Upper lobe of left lung (tissue), 6 donors: ENCODE measurements around the gene TMPRSS6. TPM values are rescaled to one million over a fixed set of nuclear protein-coding genes. Genes with fewer than 3 reads are reported as not detected.

ENCODE experiments used
- ATAC-seq, 2 donors: fragments of 200-7000 bp; cut with Tn5 transposase; one replicate each; pipeline ENCODE4 v1.9.1; 2022; ENCODE audit warnings: mild to moderate bottlenecking in 2 of 2, moderate library complexity in 2 of 2; ENCODE audit not compliant: low FRiP score in 2 of 2
- DNase-seq, 2 donors: peaks; one replicate each; pipeline ENCODE4 v3.0.0-alpha.2; 2019 to 2020
- H3K27ac ChIP-seq, 4 donors: fragments of 200-600 bp; sonication (generic); one replicate each; pipeline ENCODE4 v1.5.1; 2016 to 2019
- H3K27me3 ChIP-seq, 4 donors: fragments of 200-600 bp; sonication (generic); one replicate each; pipeline ENCODE4 v1.5.1; 2017 to 2019
- H3K36me3 ChIP-seq, 4 donors: fragments of 200-600 bp; sonication (generic); one replicate each; pipeline ENCODE4 v1.5.1; 2016 to 2019
- H3K4me1 ChIP-seq, 4 donors: fragments of 200-600 bp; sonication (generic); one replicate each; pipeline ENCODE4 v1.5.1; 2018 to 2019
- H3K4me3 ChIP-seq, 4 donors: fragments of 200-600 bp; sonication (generic); one replicate each; pipeline ENCODE4 v1.5.1; 2017 to 2019; ENCODE audit warnings: mild to moderate bottlenecking in 2 of 4, moderate library complexity in 1 of 4
- H3K9me3 ChIP-seq, 4 donors: fragments of 200-600 bp; sonication (generic); one replicate each; pipeline ENCODE4 v1.5.1; 2018 to 2019
- EP300 ChIP-seq, 4 donors: sonication (generic); formaldehyde crosslinking; IDR thresholded peaks; one replicate each; pipeline ENCODE4 v1.5.1; 2017; ENCODE audit warnings: antibody characterized with exemption in 4 of 4, control low read depth in 2 of 4
- POLR2A ChIP-seq, 4 donors: fragments of 450-650 bp; IDR thresholded peaks; one replicate each; pipeline ENCODE4 v1.5.1; 2016 to 2017; ENCODE audit warnings: antibody characterized with exemption in 4 of 4, mild to moderate bottlenecking in 2 of 4
- POLR2AphosphoS5 ChIP-seq, 2 donors: sonication (generic); formaldehyde crosslinking; IDR thresholded peaks; one replicate each; pipeline ENCODE4 v1.5.1; 2017; ENCODE audit warnings: antibody characterized with exemption in 2 of 2
- WGBS, 2 donors: methylation state at CpG; one replicate each; pipeline ENCODE4 v1.1.5; 2017 to 2018; 5-methylcytosine and 5-hydroxymethylcytosine counted together
- total RNA-seq, 6 donors: library from RNA; depleted of rRNA in 4 of 6; stranded (reverse); fragments of >200 nt in 4 of 6; gene quantifications; one replicate each; pipeline versions ENCODE4 v1.1.0 to v1.2.1, GENCODE V29; 2016 to 2021
- TF ChIP-seq, protein P1 (sequence below), 6 experiments: fragments of 450-650 bp in 4 of 6; fragments of 200-600 bp in 2 of 6; sonication (generic) in 2 of 6; IDR thresholded peaks; one replicate each; pipeline ENCODE4 v1.5.1; 2016 to 2019; ENCODE audit warnings: antibody characterized with exemption in 6 of 6
- donor health status: DM: no; HTN: no; CAD: no; lungs with moderate emphysema.
- donor health status: DM: no; HTN: yes; CAD: no; lungs with severe emphysema.

The TMPRSS6 gene
- total RNA-seq, 6 donors from 2014 or later, result 0.47 to 8.2 (median 2.0) TPM

DNA sequence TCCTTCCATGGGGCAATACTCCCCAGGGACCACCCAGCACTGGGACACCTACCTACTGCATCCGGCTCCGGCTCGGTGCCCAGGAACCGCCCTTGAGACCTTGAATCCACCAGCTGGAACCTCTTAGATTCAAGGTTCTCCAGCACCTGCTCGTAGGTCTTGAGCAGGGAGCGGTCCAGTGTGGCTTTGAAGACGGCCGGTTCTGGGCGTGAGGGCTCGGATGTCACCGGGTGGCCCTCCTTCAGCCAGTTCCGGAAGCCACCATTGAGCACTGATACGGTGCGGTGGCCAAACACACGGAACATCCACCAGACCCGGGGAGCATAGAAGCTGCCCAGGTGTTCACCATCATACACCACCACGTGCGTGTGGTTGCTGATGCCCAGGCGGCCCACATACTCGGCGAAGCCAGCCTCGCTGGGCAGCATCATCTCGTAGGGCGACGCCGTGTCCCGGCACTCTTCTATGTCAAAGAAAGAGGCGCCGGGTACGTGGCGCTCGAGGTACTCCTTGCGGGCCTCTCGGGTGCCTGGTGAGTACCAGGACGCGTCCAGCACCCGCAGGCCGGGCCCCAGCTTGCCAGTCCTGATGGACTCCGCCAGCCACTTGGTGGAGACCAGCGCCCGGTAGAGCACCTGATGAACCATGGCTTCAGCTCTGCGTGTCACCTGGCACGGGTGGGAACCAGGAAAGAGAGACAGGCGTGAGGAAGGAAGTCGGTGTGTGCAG, 91.3 kb downstream of the TMPRSS6 start:
- Histone ChIP-seq H3K27me3 (no peaks in the 10 kb centered on the region), H3K4me3 (peak overlapping the region; percentile 71 to 99 (median 90)), H3K4me1 (peaks cover 48 to 68% (median 60%) of the 10 kb centered on the region in 4 donors), H3K27ac (peak overlapping the region; percentile 87 to 96 (median 92)), H3K9me3 (no peaks in the 10 kb centered on the region), H3K36me3 (peaks cover 0 to 14% (median 1%) of the 10 kb centered on the region in 4 donors)
- 66 to 90% methylated on average over 37 of the region's 45 CpGs for WGBS, 2 donors
- ATAC-seq (peak in 1 of 2 donors; percentile 3), DNase-seq (peak; percentile 32 to 85)
- TF ChIP-seq, protein P1, sequence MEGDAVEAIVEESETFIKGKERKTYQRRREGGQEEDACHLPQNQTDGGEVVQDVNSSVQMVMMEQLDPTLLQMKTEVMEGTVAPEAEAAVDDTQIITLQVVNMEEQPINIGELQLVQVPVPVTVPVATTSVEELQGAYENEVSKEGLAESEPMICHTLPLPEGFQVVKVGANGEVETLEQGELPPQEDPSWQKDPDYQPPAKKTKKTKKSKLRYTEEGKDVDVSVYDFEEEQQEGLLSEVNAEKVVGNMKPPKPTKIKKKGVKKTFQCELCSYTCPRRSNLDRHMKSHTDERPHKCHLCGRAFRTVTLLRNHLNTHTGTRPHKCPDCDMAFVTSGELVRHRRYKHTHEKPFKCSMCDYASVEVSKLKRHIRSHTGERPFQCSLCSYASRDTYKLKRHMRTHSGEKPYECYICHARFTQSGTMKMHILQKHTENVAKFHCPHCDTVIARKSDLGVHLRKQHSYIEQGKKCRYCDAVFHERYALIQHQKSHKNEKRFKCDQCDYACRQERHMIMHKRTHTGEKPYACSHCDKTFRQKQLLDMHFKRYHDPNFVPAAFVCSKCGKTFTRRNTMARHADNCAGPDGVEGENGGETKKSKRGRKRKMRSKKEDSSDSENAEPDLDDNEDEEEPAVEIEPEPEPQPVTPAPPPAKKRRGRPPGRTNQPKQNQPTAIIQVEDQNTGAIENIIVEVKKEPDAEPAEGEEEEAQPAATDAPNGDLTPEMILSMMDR (IDR thresholded peaks at IDR 0.05), result no peak
- TF ChIP-seq POLR2A (IDR thresholded peaks at IDR 0.05) (no peak), EP300 (IDR thresholded peaks at IDR 0.05) (no peak), POLR2AphosphoS5 (IDR thresholded peaks at IDR 0.05) (no peak)

DNA sequence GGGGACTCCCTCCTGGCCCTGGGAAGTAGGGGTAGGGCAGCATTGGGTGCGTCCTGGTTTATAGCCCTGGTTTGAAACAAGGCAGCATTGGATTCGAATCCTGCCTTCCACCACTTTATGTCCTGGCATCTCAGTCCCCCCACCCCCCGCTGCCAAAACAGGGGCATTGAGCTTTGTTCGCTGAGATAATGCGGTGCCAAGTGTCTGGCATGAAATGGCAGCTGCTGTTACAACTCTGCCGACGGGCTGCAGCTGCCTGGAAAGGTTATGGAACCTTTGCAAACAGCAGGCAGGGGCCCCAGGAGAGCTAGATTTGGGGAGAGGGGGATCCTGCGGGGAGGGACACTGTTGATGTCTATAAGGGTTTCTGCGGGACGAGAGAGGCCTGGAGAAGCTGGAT, 92.2 kb downstream of the TMPRSS6 start:
- Histone ChIP-seq H3K9me3 (no peaks in the 10 kb centered on the region), H3K4me1 (peaks cover 43 to 65% (median 54%) of the 10 kb centered on the region in 4 donors), H3K27ac (no peak overlapping the region), H3K36me3 (peaks cover 0 to 14% (median 1%) of the 10 kb centered on the region in 4 donors), H3K4me3 (peak overlapping the region in 1 of 4 donors; percentile 99), H3K27me3 (no peaks in the 10 kb centered on the region)
- WGBS, 2 donors, result 88 to 90% methylated on average over 9 to 10 of the region's 10 CpGs
- DNase-seq, result no peak
- TF ChIP-seq POLR2A (IDR thresholded peaks at IDR 0.05), result no peak
- TF ChIP-seq EP300 (IDR thresholded peaks at IDR 0.05), result no peak
- TF ChIP-seq, protein P1 (IDR thresholded peaks at IDR 0.05), result no peak
- no peak for TF ChIP-seq POLR2AphosphoS5 (IDR thresholded peaks at IDR 0.05)
- ATAC-seq, result no peak

DNA sequence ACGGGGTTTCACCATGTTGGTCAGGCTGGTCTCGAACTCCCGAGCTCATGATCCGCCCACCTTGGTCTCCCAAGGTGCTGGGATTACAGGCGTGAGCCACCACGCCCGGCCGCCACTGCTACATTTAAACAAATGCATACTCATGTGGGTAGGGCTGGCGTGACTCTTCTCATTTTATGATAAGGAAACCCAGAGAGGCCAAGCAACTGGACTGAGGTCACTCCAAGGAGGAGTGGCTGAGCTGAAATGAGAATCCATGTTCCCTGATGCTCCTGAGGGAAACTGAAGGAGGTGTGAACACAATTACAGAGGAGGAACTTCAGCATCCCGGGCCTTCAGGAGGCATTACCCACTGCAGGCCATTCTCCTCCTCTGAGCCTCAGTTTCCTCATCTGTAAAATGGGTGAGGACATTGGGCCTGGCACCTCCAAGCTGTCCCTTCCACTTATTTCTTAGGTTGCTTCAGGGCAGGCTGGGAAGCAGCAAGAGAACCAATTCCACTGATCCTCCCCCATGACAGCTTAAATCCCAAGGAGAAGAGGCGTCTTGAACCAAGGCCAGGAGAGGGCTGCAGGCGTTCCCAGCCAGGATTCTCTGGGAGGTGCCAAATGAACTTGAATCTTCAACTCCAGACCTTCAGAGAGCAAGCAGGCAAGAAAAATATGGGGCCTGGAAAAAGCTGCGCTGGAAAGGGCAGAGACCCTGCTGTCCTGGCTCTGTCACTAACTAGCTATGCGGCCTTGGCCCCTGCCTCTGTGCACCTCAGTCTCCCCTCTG, 93.2 kb downstream of the TMPRSS6 start:
- 87 to 91% methylated on average over 14 of the region's 14 CpGs for WGBS, 2 donors
- Histone ChIP-seq H3K27me3 (no peaks in the 10 kb centered on the region), H3K36me3 (peaks cover 0 to 14% (median 1%) of the 10 kb centered on the region in 4 donors), H3K4me1 (peaks cover 40 to 61% (median 50%) of the 10 kb centered on the region in 4 donors), H3K27ac (no peak overlapping the region), H3K9me3 (no peaks in the 10 kb centered on the region), H3K4me3 (no peak overlapping the region)
- DNase-seq, result no peak
- TF ChIP-seq POLR2AphosphoS5 (IDR thresholded peaks at IDR 0.05) (no peak), POLR2A (IDR thresholded peaks at IDR 0.05) (no peak), EP300 (IDR thresholded peaks at IDR 0.05) (no peak)
- TF ChIP-seq, protein P1 (IDR thresholded peaks at IDR 0.05), result no peak
- no peak for ATAC-seq

DNA sequence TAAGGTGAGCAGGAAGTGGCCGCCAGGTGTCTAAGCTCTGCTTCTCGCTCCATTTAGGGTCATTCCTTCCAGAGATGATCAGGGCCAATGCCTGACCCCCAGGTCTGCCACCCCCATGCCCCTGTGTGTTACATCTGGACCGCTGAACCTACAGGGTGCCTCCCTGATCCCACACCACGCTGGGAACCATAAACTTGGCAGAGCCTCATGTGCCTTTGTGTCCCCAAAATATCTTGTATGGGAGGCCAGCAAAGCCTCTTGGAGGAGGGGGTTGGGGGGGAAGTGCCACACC, 94.0 kb downstream of the TMPRSS6 start:
- Histone ChIP-seq H3K9me3 (no peaks in the 10 kb centered on the region), H3K4me1 (peaks cover 32 to 58% (median 42%) of the 10 kb centered on the region in 4 donors), H3K27me3 (no peaks in the 10 kb centered on the region), H3K4me3 (no peak overlapping the region), H3K36me3 (peaks cover 0 to 14% (median 1%) of the 10 kb centered on the region in 4 donors), H3K27ac (no peak overlapping the region)
- WGBS, 2 donors, result 80 to 83% methylated on average over 4 of the region's 4 CpGs
- DNase-seq (no peak), ATAC-seq (no peak)
- TF ChIP-seq, protein P1 (IDR thresholded peaks at IDR 0.05), result no peak
- TF ChIP-seq POLR2A (IDR thresholded peaks at IDR 0.05), result no peak
- TF ChIP-seq POLR2AphosphoS5 (IDR thresholded peaks at IDR 0.05), result no peak

Other genes with a start within 250 kb of the TMPRSS6 start
- gene NCF4, start 248.7 kb downstream of the TMPRSS6 start, total RNA-seq, result 10 to 100 TPM; 28.2 to 72.5 (median 54.3) TPM
- gene CSF2RB, start 196.1 kb downstream of the TMPRSS6 start, total RNA-seq, result 10 to 100 TPM in 5 of 6 donors, 1 to 10 TPM in 1; 8.2 to 43.0 (median 24.2) TPM
- 10 to 100 TPM; 43.0 to 78.1 (median 70.2) TPM for gene TST, start 90.3 kb downstream of the TMPRSS6 start, total RNA-seq
- 100 to 1,000 TPM in 5 of 6 donors, 10 to 100 TPM in 1; 80.8 to 183 (median 135) TPM for gene MPST, start 90.0 kb downstream of the TMPRSS6 start, total RNA-seq
- 10 to 100 TPM in 5 of 6 donors, 1 to 10 TPM in 1; 9.0 to 30.4 (median 23.2) TPM for gene KCTD17, start 58.0 kb downstream of the TMPRSS6 start, total RNA-seq
- gene IL2RB, start 40.2 kb upstream of the TMPRSS6 start, total RNA-seq, result 1 to 10 TPM; 3.4 to 9.4 (median 5.8) TPM
- 1 to 10 TPM; 2.1 to 8.4 (median 4.7) TPM for gene C1QTNF6, start 78.5 kb upstream of the TMPRSS6 start, total RNA-seq
- gene SSTR3, start 102.8 kb upstream of the TMPRSS6 start, total RNA-seq, result under 1 TPM in 2 of 6 donors, not detected in 4; 0.06 to 0.13 TPM
- gene RAC2, start 134.6 kb upstream of the TMPRSS6 start, total RNA-seq, result 100 to 1,000 TPM in 1 of 6 donors, 10 to 100 TPM in 5; 22.1 to 126 (median 65.2) TPM
- 10 to 100 TPM; 16.7 to 71.2 (median 44.7) TPM for gene CYTH4, start 172.8 kb upstream of the TMPRSS6 start, total RNA-seq